Activated T-helper 1 cell treated with anti-CD3 and anti-CD28 coated beads, Interleukin-2, amount 50 U/mL, for 16 hours (primary cell): Measurements from ENCODE around the gene CNTN4.

Source experiments
- DNase-seq, 2 donors: peaks; one replicate each; pipeline ENCODE4 v3.0.0-alpha.2; 2020; ENCODE audit warnings: low read depth in 1 of 2, low spot score in 1 of 2

CNTN4 gene

DNA sequence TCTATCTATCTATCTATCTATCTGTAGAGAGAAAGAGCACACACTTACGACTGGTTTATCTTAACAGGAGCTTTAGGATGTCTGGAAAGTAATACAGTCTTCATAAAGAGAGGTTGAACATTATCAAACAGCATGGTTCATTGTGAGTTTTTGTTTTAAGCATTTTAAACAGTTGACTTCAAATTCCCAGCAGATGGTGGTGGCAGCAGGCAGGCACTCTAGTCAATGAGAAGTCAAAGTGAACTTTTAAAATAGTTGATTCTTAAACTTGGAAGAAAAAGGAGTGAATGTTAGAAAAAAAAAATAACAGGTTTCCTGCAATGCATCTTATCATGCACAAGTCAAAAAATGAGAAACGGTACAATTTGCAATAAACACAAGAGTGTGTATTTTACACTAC, 578.8 kb downstream of the CNTN4 start:
- no peak for DNase-seq

- DNase-seq: no peak
Observed at GRCh38 chr3:2680236-2680635, 581.6 kb downstream of the CNTN4 start.

GRCh38 chr3:2684046-2684445, 585.4 kb downstream of the CNTN4 start:
- DNase-seq: no peak

DNA sequence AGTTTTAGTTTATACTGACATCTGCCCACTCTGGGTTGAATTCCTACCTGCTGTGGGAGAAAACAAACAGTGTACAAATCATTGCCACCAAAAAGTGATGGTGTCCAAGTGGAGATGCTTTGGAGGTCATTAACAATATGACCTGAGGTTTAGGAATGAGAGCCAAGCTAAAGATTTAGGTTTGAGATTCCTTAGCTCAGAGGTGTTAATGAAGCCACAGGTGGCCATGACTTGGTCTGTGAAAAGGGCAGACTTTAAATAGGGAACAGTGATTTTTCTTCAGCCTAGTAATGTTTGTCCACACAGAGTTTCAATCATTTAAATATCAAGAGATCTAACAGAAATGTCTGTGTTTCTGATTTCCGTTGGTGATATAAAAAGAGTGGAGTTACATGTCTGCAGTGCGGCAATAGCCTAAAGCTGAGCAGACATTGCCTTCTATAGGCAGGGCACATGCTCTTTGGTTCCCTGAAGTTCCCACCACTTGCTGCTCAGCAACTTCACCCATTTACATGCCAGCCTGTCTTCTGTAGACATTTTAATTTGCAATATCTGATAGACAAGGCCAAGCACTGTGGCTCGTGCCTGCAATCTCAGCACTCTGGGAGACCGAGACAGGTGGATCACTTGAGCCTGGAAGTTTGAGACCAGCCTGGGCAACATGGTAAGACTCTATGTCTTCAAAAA, 588.3 kb downstream of the CNTN4 start:
- no peak for DNase-seq

DNA sequence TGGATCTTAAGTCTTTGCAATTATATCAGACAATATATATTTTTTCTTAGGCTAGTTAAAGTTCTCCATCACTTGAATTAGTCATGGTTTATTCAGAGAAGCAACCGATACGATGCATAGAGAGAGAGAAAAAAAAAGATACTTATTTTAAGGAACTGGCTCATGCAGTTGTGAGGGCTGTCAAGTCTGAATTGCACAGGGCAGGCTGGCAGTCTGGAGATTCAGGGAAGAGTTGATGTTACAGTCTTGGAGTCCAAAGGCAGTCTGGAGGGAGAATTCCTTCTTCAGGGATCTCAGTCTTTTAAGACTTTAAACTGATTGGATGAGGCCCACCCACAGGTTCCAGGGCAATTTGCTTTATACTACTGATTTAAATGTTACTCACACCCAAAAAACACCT, 598.9 kb downstream of the CNTN4 start:
- no peak for DNase-seq

GRCh38 chr3:2701471-2701870, 602.8 kb downstream of the CNTN4 start:
- no peak for DNase-seq

GRCh38 chr3:2706144-2706835, 607.6 kb downstream of the CNTN4 start:
- no peak for DNase-seq

DNA sequence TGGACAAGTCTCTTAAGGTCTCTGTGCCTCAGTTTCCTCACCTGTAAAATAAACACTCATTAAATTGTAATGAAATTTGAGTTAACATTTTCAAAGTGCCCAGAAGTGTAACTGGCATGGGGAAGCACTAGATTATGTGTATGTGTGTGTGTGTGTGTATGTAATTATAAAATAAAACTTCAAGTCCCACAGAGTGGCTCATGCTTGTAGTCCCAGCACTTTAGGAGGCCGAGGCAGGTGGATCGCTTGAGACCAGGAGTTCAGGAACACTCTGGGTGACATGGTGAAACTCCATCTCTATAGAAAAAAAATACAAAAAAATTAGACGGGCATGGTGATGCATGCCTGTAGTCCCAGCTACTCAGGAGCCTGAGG, 608.2 kb downstream of the CNTN4 start:
- DNase-seq: no peak

DNA sequence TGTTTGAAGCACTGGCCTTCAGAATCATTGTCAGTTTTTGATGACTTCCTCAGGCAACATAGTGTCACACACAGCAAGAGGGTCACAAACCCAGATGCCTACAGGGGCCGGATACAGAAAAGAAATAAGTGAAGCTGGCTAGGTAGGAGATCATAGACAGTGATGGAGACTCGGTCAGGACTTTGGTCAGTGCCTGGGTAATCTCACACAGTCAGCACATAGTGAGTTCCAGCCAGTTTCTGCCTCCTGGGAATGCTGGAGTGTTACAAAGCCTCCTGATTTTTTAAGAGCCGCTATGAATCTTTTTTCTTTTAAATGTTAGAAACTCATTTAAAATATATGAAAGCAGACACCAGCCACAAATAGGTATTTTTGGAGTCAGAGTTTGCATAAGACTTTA, 612.4 kb downstream of the CNTN4 start:
- DNase-seq: no peak

- no peak for DNase-seq
Observed at GRCh38 chr3:2713923-2714322, 615.3 kb downstream of the CNTN4 start.

DNA sequence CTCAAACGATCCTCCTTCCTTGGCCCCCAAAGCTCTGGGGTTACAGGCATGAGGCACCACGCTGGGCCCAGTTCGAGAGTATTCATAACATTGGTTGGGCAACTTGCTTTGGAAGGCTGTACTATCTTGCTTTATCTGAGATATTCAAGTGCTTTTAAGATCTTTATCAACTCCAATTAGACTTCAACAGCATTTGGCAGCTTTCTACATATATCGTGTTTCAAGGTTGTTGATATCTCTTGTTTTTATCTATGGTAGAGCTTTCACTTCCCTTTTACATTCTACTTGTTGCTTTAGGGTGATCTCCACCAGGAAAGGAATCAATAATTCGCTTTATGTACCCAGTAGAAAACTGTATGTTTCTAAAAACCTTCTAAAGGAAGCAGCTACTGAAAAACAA, 616.2 kb downstream of the CNTN4 start:
- DNase-seq: no peak

DNA sequence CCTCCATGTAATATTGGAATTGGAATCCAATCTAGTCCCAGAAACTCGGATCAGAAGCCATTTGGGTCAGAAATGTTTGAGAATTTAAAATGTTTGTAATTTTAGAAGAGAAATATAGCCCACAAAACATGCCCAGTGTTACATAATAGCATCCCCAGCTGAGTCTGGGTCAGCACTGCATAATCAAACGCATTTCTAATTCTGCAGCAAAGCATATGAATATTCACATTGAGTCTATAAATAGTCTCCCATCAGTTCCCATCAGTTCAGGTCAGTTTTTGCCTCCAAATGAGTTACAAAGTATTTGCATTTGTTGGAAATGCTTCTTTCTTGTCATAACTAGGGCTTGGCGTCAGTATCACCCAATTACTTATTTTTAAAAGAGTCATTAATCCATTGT, 628.4 kb downstream of the CNTN4 start:
- no peak for DNase-seq

DNA sequence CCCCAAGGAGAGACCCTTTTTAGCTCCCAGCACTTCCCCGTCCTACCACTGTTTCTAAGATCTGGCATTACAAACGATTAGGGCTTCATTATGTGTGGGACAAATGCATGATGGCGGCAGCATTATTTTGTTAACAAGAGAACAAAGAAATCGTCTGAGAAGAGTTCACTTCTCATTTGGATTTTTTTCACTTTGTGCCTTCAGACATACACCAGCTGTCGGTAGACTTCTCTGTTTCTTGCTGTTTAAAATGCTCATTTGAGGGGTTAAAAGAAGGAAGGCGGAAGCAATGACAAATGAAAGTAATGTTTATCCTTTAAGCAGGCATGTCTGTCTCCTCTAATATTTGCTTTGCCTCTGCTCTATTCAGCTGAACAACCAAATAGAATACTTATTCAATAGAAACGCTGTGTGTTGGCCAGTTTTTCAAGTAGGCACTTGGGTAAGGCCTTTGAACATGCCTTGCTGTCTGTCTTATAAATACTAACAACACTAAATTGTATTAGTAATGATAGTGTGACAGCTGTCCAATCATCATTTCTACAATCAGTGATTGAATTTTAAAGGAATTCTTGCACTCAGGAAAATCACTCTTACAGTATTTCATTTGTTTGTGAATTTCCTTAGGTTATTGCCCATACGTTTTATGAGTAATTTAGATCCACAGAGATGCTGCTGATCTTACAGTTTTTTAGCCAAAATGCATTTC, 629.1 kb downstream of the CNTN4 start:
- no peak for DNase-seq

DNA sequence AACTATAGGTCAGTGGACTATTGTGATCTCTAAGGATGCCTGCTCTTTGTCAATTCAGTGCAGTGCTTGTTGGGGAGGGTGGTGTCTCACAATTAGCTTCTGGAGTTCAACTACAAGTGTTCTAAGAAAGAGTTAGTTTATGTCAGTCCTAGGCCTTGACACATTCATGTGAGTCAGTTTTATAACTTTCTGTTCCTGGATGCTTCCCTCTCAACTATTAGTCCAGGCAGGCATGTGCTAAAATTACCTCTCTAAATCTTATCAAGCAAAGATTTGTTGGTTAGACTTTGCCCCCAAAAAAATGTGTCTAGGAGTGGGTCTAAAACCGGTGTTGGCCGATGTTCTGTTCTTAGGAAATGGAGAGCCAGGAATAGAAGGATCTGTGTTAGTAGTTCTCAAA, 633.2 kb downstream of the CNTN4 start:
- DNase-seq: no peak

DNA sequence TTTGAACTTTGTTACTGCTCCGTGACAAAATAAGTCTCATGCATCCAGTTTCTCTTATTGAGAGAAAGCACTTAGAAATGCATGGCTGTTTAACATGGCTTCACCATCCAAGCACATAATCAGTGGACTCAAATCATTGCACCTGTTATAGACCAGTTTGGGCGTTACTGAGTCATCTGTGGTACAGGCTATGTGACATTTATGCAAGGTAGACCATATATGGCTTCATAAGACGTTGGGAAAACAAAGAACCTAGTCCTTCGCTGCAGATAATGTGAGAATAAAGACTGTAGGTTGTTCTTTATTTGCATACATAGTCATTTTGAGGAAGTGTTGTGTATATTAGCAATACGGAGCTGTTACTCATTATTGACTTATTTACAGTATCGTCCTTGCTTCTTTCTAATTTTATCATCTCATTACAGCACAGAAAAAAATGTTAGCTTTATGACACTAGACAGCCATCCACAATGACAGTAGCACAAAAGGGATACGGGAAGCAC, 636.8 kb downstream of the CNTN4 start:
- no peak for DNase-seq

- no peak for DNase-seq
Observed at GRCh38 chr3:2741516-2741915, 642.9 kb downstream of the CNTN4 start.

DNA sequence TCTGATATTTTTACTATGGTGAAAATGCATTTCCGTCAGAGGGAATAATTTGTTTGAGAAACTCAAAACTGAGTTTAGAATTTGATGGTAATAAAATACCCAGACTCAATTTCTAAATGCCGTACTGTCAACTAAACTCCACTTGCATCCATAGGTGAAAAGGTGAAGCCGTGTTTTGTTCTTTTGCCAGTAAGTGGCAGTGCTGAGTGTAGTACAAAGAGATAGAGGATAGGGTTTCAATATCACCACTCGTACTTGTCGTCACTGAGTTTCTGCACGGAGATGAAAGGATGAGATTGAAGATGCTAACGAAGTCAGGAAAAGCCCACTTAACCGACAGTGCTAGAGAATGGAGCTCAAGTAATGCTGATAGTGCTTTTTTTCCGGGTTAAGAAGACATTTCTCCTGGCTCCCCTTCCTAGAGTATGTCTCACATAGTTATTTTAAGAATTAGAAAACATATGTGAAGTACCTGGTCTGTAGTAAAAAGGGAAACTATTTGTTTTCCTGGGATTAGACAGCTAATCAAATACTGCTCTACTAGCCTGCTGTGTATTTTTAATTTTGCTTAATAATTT, 666.4 kb downstream of the CNTN4 start:
- no peak for DNase-seq

DNA sequence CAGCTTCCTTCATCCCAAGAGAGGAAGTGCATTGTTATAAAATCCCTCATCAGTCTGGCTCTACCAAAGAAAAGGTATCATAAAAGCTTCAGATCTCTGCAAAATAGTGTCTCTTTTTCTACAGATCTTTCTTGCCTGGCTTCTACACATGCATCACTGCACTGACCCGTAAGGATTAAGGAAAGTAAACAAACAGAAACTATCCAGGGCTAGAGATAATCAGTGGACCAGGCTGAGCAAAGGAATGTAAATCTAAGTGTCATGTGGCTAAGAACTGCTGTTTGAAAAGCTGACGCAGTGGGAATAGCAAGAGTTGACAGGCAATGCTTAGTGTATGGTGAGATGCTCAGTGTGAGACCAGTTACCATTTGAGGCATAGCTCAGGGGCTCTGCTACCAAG, 671.8 kb downstream of the CNTN4 start:
- no peak for DNase-seq

- no peak for DNase-seq
Observed at GRCh38 chr3:2771193-2771592, 672.5 kb downstream of the CNTN4 start.

- DNase-seq: no peak
Observed at GRCh38 chr3:2771741-2772140, 673.1 kb downstream of the CNTN4 start.

DNA sequence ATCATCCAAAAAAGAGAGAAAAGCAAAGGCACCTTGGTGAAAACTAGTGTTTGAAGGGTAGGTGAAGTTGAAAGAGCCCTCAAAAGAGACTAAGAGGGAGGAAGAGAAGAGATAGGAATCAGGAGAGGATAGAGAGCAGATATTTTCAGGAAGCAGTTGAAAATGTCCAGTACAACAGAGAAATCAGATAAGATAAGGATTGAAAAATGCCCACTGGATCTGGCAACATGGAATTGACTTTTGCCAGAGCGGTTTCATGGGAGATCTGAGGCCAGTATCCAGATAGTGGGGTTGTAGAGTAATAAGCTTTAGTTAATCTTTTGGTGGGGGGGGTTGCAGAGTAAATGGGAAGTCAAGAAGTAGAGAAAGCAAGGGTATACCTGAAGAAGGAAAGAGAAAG, 674.1 kb downstream of the CNTN4 start:
- DNase-seq: no peak
